M059J (cell line): ENCODE data around the gene NECAB2. TPM values are rescaled to one million over a fixed set of nuclear protein-coding genes. Genes with fewer than 3 reads are reported as not detected.

ENCODE experiments used
- DNase-seq: peaks from one replicate; pipeline ENCODE4 v3.0.0-alpha.2; 2012; ENCODE audit warnings: low read depth
- total RNA-seq: library from RNA; depleted of rRNA; stranded (reverse); fragments of >200 nt; shearing (Covaris generic); gene quantifications from 2 replicates; pipeline ENCODE4 v1.2.3, GENCODE V29; 2014; rRNA removed

The NECAB2 gene
- total RNA-seq = not detected in 2 replicates

- peak; percentile 18 for DNase-seq
Observed at GRCh38 chr16:83967838-83968305, at the start of gene NECAB2. TSS of gene NECAB2 (plus strand) at chr16:83968244. CDS start at chr16:83968649, 405 bp downstream.

GRCh38 chr16:83920894-83921491 is 47.1 kb upstream of the NECAB2 start:
- DNase-seq = no peak

- no peak for DNase-seq
Observed at GRCh38 chr16:83923581-83924365, 44.3 kb upstream of the NECAB2 start.

DNA sequence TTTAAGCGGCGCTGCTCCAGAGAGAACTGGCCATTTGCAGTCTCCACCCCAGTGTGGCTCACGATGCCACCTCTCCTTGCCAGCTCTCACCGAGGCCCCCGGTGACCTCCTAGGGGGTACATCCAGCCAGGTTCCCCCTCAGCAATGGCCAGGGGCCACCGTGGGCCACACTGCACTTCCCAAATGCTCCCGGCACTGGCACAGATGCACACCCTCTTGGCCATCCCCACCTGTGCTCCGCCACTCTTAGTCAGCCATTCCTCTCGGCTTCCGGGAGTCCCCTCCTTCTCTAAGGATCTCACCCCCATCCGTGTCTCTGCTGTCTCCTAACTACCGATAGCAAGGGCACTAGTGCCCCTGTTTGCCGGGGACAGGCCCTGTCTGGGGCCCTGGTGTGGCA is 43.4 kb upstream of the NECAB2 start:
- DNase-seq = no peak

DNA sequence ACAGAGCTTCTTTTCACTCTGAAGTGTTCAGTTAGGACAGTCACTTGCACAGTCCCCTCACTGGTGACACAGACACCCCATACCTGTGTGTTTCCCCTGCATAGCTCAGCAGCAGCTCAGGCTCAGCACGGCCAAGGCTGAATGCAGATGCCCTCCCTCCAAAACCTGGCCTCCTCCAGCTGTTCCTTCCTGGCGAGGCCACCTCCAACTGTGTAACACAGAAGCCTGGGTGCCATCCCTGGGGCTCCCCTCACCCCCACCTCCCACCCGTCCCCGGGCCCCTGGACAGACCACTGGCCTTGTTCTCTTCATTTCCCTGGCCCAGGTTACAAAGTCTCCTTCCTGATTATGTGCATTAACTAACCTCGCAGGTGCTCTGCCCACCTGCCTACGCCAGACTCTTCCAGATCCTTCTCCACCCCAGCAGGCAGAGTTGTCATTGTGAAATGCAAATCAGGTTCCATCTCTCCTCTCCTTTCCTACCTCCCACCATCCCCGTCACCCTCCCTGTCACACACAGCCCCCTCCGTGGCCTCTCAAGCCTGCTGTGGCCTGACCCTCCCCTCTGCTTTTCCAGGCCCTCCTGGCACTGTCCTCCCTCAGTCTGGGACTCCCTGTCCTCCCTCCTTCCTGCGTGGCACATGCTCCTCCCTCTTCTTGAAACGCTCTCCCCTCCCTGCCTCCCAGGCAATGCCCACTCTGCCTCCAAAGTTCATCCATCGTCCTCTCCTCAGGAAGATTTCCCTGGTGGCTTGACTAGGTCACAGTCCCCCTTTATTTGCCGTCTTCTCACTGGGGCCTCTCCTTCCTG is 42.7 kb upstream of the NECAB2 start:
- DNase-seq = no peak

DNA sequence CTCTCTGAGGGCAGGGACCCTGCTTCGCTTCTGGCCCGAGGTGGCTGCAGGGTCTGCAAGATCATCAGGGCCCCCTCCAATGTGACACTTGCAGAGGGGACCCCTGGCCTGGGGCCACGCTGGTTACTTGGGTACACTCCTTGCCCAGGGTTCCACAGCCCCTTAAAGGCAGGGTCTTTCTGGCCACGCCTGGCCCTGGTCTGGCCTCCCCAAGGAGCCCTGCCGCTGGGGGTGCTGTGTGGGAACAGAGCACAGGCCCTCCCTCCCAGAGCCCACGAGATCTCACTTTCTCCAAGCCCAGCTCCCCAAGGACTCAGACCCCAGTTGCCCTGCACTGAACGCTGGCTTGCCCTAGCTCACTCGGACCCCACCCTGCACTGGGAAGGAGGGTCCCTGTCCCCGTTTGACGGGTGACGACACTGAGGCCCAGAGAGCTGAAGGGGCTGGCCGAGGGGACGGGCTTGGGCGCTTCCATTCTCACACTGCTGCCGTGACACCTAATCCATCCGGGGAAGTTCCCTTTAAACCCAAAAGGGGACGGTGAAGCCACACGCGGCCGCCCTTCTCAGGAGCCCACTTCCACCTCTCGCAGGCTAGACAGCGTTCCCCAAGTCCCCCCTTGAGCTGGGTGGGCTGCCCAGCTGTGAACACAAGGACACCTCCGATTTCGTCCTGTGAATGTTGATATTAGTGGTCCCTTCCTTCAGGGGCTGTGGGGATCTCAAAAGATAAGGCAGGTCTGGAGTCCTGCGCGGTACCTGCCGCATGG is 41.9 kb upstream of the NECAB2 start:
- no peak for DNase-seq

GRCh38 chr16:83926726-83927397 is 41.2 kb upstream of the NECAB2 start:
- peak; percentile 83 for DNase-seq

GRCh38 chr16:83928341-83929055 is 39.5 kb upstream of the NECAB2 start:
- DNase-seq = peak; percentile 51

- no peak for DNase-seq
Observed at GRCh38 chr16:83929811-83930555, 38.1 kb upstream of the NECAB2 start.

GRCh38 chr16:83930730-83931500 is 37.1 kb upstream of the NECAB2 start:
- DNase-seq = no peak

DNA sequence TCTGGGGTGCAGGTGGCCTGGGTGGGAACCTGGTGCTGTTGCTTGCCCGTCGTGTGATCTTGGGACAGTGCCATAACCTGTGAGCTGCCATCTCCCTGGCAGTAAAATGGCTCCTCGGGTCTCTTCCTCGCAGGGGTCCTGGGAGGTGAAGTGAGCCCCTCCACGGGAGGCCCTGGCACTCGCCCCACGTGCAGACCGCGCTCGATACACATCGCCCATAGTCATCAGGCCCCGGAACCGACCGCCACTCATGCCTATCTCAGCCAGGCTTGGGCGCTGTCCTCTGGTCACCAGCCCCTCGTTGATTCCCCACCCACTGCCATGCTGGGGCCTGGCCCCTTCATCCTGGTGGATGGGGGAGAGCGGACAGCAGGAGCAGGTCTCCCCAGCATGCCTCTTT is 36.5 kb upstream of the NECAB2 start:
- no peak for DNase-seq

DNA sequence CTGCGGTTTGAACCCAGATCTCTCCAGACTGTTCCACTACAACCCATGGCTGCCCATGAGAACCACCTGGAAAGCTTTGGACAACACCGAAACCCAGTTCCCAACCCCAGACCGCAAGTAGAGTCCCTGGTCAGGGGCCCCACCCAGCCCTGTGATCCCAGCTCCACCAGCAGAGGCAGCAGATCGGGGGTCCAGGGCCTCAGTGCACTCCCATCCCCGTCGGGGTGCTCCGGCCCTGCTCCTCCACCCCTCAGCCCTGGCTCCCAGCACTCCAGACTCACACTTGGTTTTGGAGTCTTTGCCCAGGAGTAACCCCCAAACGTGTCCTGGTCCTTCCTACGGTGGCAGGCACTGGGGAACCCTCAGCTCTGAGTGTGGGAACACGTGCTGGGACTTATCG is 35.7 kb upstream of the NECAB2 start:
- no peak for DNase-seq

DNA sequence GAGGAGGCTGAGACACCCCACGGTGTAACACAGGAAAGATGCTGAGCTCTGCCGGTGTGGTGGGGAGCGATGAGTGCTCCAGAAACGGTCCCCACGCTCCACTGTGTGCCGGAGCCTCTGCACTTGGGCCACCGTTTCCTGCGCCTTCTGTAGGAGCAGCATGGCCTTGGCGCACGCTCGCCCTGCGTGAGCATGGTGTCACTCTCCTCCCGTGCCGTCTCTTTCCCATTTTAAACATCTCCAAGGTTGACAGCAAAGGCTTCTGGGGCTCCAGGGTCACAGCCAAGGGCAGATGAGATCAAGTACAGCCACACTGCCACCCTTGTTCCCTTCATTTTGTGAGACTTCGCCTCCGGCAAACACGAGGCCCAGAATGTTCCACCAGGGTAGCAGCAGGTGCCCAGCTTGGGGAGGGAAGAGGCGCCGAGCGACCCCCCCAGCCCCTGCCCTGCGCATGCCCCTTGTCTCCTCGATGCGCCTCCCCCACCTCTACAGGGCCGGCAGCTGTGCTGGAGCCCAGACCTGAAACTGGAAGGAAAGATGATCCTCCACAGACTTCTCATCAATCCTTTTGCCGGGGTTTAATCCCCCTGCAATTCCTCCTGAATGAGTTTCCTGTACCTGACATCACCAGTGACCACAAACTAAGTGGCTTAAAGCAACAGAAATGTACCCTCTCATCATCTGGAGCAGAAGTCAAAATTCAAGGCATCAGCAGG is 34.9 kb upstream of the NECAB2 start:
- DNase-seq = peak; percentile 22

DNA sequence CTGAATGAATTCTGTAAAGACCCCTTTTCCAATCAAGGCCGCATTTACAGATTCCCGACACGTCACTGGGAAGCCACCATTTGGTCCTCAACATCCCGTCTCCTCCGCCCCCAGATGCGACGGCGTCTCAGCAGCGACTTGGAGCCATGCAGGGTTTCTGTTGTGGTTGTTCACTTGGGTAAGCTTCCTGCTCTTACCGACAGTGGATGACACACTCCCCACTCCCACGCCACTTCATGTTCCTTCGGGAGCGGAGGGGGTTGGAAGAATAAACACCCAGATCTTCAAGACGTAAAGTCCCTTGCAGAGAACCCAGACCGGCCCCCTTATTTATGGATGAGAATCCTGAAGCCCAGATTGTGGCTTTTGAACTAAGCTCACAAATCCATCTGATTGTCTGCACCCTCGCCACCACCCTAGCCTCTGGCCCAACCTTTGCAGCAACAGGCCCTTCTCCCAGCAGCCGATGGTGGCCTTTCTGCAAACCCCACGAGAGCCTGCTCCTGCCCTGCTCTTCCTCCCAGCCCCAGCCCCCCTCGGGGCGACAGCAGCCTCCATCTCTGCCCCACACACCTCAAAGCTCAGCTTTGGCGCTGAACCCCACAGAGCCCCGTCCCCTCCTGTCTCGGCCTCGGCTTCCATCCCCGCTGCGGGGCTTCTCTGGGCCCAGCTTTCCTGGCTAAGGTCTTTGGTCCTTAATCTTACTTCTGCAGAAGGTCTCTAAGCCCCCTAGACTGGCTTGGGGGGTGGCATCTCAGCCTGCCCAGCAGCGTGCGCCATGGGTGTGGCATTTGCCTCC is 34.0 kb upstream of the NECAB2 start:
- no peak for DNase-seq

DNA sequence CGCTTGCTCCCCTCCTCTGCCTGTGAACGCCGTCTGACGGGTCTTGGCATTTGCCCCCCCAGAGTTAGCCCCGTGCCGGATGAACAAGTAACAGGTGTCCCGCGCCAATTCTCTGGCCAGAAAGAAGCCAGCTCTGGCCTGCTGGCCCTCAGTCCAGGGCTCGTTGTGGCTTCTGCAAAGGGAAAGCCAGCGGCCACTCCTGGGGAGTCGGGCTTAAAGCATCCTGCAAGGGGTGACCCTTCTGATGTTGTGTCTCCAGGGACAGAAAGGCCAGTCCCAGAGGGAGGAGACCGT is 33.4 kb upstream of the NECAB2 start:
- no peak for DNase-seq

- DNase-seq = no peak
Observed at GRCh38 chr16:83935005-83935857, 32.8 kb upstream of the NECAB2 start.

DNA sequence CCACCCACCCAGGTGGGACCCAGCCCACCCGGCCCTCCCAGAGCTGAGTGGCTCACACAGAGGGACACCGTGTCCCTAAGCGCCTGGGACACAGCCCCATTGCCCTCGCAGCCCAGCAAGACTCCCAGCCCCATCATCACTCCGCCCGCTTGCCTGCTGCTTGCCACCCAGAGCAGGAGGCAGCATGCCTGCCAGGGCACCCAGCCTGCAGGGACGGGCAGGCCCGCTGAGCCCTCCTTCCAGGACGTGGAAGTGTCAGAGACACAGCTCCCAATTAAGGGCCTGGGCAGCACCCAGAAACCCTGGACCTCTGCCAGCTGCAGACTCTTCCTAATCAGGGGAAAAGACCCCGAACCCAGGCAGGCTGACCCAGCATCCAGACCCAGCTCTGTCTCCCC is 32.2 kb upstream of the NECAB2 start:
- no peak for DNase-seq
